PC-9 (cell line): Measurements from ENCODE around the gene CD247.

Experiments
- CTCF ChIP-seq: fragments of 200-600 bp; sonication (generic); conservative IDR thresholded peaks from 2 replicates; pipeline ENCODE4 v1.6.1; 2017; ENCODE audit warnings: mixed run types, antibody characterized with exemption, mild to moderate bottlenecking, moderate library complexity
- EZH2 ChIP-seq: fragments of 200-600 bp; sonication (generic); IDR thresholded peaks from 2 replicates; pipeline ENCODE4 v1.8.0; 2017; ENCODE audit warnings: antibody characterized with exemption, low read depth

DNA sequence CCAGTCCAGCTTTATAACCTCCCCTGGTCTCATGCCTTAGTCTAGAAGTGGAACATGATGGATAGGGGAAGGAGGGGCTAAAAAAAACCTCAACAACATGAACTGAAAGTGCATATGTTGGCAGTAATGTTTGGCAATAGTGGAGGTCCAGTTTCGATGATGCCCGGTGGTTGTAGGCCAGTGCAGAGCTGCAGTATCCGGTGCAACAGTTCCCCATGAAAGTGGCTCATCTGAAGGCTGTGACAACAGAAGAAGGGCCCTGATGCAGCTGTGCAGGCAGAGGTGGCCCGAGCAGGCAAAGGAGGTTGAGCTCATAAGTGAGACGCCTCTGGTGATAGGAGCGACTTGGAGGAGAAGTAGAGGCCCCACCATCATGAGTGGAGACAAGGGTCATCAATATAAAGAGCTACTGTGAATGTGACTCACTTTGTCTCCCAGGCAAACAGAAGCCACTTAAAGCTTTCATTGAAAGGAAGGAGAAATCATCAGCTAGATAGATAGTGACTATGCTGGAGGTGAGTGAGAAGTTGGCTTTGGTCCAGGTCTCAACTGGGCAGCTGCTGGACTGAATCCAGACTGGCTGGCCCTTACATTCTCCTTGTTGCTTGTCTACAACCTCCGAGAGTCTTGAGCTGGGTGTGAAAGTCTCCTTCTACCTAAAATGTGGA lies 45.4 kb upstream of the CD247 start:
- TF ChIP-seq CTCF (no peak), EZH2 (no peak)
